Keratinocyte (primary cell): ENCODE measurements around the gene FLYWCH2.

Experiments
- EZH2 ChIP-seq: IDR thresholded peaks from one replicate; pipeline ENCODE4 v1.6.1; 2012; ENCODE audit warnings: inconsistent platforms, mild to moderate bottlenecking, low read length, moderate library complexity
- TF ChIP-seq, protein P1 (sequence below), 3 experiments: IDR thresholded peaks in 1 of 3; conservative IDR thresholded peaks in 1 of 3; optimal IDR thresholded peaks in 1 of 3; 2 replicates in 2 of 3; 3 replicates in 1 of 3; pipeline versions ENCODE3 to v1.5.1; 2011; ENCODE audit warnings: low read length in 3 of 3, mild to moderate bottlenecking in 3 of 3, moderate library complexity in 2 of 3, control low read depth in 1 of 3, inconsistent platforms in 1 of 3; ENCODE audit not compliant: insufficient read depth in 2 of 3; ENCODE audit errors: extremely low read depth in 1 of 3

GRCh38 chr16:2926650-2926999 is 43.6 kb downstream of the FLYWCH2 start:
- TF ChIP-seq, protein P1, sequence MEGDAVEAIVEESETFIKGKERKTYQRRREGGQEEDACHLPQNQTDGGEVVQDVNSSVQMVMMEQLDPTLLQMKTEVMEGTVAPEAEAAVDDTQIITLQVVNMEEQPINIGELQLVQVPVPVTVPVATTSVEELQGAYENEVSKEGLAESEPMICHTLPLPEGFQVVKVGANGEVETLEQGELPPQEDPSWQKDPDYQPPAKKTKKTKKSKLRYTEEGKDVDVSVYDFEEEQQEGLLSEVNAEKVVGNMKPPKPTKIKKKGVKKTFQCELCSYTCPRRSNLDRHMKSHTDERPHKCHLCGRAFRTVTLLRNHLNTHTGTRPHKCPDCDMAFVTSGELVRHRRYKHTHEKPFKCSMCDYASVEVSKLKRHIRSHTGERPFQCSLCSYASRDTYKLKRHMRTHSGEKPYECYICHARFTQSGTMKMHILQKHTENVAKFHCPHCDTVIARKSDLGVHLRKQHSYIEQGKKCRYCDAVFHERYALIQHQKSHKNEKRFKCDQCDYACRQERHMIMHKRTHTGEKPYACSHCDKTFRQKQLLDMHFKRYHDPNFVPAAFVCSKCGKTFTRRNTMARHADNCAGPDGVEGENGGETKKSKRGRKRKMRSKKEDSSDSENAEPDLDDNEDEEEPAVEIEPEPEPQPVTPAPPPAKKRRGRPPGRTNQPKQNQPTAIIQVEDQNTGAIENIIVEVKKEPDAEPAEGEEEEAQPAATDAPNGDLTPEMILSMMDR (optimal IDR thresholded peaks at IDR 0.05 in 1 of 3, IDR thresholded peaks at IDR 0.05 in 1 of 3, conservative IDR thresholded peaks at IDR 0.05 in 1 of 3; ENCODE audit: extremely low read depth in 1 of 3, insufficient read depth in 2 of 3, low read length in 3 of 3) = no peak
- no peak for TF ChIP-seq EZH2
